Activated CD8-positive, alpha-beta memory T cell treated with anti-CD3 and anti-CD28 coated beads for 48 hours (primary cell): Measurements from ENCODE around the gene S100A12.
"Not testable (repeated sequence)": the region's sequence is repeated elsewhere in the genome, so short reads cannot be mapped to it uniquely, and the experiment has no call there.

Source experiments
- DNase-seq, 3 experiments: peaks; one replicate each; pipeline ENCODE4 v3.0.0-alpha.2; 2020; ENCODE audit warnings: low read depth in 2 of 3, low spot score in 2 of 3

The S100A12 gene

DNA sequence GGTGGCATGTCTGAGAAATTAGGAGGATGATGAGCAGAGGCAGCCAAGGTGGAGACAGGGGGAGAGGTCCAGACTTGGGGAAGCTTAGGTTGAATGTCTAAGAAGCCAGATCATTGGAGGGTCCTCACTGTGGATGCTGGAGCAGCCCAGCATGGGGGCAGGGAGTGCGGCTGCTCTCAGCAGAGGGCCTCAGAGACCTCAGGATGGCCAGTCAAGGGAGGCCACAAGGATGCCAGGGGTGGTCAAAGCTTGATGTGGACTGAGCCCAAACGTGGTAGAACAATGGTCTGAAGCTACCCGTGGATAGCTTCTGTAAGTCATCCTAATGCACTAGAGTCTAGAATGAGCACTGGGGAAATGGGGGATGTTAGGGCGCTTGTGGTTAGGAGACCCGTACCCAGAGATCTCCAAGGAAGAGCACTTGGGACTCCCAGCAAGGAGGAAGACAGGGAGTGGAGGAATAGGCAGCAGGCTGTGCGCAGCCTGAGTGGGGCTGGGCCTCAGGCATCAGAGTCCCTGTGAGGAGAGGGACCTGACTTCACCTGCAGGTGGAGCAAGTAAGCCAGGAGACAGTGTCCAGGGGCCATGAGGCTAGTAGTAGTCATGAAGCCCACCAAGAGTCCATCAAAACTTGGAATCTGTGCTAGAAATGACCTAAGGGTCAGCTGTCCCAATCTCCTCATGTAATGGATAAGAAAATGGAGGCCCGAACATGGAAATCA, 22.0 kb downstream of the S100A12 start:
- DNase-seq, result no peak

DNA sequence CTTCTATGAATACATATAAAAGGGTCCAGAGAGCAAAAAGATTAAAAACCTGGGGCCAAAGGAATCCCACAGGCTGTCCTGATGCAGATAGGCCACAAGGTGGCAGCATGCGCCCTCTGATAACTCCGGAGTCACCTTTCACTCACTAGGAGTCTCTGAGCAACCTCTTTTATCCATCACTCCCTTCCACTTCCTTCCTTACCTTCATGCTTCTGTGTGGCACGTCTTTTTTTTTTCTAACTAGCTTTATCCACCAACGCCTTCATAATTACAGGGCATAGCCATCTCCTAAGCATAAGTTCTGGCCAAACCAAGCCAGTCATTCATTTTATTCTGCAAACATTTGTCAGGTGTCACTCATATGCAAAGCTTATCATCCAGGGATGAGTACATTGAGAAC, 22.9 kb downstream of the S100A12 start:
- DNase-seq, result peak in 2 of 3 experiments; percentile 17 to 32

DNA sequence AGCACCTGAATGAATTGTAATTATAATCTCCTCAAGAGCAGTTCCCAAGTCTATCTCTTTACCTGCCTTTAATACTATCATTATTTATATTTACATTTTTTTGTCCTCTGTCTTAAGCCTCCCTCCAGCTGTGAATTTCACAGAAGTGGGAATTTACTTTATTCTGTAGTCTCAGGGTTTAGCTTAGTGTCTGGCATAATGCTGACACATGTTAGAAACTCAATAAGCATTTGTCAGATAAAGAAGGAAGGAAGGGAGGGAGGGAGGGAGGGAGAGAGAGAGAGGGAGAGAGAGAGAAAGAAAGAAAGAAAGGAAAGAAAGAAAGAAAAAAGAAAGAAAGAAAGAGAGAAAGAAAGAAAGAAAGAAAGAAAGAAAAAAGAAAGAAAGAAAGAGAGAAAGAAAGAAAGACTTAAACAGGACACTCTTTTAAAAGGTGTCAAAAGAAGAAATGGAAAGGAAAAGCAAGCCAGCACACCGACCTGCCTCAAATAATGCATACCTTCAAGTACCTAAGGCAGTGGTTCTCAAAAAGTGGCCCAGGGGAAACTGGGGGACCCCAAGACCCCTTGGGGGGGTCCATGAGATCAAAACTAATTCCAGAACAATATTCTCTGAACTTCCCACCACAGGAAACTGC, 25.0 kb downstream of the S100A12 start:
- DNase-seq, result no peak

DNA sequence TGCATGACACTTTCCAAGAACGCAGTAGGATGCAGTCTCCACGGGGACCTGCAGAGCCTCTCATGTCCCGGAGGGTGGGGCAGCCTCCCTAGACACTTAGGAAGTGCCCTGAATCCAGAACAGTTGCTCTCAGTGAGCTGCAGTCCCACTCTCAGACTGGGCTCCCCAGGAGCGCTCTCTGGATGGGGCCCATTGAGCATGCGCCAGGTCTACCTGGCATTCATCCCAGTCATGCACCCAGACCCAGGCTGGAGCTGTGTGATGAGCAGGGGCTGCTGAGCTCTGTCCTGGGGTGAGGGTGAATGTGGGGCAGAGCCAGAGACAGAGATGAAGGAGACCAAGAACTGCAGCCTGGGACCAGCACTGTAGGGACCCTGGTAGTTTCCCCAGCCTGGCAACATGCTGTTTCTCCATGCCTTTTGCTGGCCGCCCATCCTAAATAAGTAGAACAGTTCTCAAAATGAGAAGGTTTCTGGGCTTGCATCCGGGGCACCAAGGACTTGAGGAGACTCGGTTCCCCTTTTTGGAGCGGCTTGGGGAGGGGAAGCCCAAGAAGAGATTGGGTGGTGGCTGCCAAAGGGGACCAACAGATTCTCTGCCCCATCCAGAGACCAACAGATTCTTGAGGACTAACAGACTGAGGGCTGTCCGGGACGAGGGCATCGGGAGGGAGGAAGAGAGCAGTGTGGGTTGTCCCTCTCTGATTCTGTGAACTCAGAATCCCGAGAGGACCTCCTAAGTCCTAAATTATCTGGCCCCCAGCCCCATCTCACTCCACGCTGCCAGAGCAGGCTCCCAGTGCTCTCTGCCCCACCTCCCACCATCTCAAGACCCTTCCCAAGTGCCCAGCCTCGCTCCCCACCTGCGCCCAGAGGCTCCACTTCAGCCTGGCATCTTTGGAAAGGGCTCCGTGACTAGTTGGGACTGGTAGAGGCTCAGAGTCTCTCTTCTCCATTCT, 25.8 kb downstream of the S100A12 start:
- no peak for DNase-seq

DNA sequence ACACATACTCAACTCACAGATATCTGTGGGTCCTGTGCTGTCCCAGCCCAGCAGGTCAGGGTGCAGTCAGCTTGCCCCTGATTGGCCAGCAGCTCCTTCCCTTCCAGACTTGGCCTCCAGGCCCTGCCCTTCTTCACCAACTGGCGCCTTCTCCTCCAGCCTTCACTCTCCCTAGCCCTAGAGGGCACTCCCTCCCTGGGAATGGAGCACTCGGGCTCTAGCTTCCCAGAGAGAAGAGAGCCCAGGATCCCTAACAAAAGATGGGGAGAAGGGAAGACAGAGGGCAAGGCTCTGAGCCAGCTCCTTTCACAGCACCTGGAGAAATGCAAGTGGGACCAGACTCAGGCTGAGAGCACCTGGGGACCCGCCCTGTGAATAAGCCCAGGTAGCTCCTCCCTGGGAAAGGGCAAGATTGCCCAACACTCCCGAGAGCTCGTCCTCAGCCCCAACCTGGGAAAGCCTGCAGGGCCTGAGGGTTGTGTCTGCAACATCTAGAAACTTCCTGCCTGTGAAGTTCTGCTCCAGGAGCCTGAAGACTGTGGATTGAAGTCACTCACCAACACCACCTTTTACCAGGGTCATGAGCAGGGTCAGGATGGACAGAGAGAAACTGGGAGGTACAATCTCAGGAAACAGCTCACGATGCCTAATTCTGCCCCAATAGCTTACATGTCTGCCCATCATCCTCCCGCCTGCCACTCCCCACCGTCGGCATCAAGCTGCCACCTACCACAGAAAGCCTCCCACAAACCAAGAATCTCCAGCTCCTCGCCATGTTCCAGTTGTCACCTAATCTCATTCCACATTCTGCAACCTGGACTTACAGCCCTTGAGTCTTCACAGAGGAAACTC, 26.7 kb downstream of the S100A12 start, which contains the start of gene PGLYRP4:
Gene PGLYRP4 (minus strand): TSS at position 331 of the 852 bp plus-strand sequence. CDS start 909 bp downstream, outside the sequence.
- no peak for DNase-seq

DNA sequence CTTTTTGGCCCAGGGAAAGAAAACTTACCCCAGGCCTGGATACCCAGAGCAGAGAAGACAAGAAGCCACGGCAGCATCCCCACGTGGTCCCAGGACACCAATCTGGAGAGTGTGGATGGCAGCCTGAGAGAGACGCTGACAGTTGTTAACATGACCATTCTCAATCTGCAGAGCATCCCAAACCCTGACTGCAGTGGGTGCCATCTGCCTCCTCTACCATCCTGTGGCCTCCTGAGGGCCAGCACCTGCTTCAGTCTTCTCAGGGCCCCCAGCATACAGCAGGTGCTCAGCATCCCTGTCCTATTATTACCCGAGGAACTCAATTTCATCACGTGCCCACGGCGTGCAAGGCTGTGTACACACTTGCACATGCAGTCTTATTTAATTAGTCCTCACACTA, 27.6 kb downstream of the S100A12 start:
- DNase-seq, result no peak

DNA sequence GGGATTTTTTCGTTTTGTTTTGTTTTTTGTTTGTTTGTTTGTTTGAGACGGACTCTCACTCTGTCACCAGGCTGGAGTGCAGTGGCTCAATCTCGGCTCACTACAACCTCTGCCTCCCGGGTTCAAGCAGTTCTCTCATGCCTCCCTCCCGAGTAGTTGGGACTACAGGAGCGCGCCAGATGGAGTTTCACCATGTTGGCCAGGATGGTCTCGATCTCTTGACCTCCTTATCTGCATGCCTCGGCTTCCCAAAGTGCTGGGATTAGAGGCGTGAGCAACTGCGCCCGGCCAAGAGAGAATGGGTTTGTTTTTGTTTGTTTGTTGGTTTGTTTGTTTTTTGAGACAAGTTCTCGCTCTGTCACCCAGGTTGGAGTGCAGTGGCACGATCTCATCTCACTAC, 28.4 kb downstream of the S100A12 start:
- DNase-seq, result not testable (repeated sequence)

DNA sequence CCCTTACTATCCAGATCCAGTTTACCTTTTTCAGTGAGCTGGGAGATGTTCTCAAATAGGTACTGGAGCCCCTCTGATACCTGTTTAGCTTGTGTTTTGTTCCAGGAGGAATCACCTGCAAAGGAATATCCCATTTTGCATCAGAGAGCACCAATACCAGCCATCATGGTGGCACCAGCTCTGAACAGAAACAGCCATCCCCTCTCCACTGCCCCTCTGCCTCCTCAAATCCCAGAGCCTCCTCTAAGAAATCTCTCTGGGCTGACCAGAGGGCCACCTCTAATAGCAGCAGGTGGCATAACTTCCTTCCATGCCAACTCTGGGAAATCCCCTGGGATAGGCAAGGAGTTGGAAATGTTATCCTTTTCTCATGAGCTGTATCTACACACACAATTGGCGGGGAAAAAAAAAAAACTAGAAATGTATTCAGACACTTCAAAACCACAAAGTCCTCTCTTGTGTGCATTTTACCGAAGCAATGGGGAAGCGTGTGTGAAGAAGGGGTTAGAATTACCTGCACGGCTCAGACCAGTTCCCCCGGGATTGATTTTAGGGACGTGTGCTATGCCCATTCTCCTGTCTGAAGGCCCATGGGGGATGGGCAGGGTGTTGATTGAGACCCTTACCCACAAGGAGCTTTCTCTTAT, 29.2 kb downstream of the S100A12 start:
- no peak for DNase-seq

DNA sequence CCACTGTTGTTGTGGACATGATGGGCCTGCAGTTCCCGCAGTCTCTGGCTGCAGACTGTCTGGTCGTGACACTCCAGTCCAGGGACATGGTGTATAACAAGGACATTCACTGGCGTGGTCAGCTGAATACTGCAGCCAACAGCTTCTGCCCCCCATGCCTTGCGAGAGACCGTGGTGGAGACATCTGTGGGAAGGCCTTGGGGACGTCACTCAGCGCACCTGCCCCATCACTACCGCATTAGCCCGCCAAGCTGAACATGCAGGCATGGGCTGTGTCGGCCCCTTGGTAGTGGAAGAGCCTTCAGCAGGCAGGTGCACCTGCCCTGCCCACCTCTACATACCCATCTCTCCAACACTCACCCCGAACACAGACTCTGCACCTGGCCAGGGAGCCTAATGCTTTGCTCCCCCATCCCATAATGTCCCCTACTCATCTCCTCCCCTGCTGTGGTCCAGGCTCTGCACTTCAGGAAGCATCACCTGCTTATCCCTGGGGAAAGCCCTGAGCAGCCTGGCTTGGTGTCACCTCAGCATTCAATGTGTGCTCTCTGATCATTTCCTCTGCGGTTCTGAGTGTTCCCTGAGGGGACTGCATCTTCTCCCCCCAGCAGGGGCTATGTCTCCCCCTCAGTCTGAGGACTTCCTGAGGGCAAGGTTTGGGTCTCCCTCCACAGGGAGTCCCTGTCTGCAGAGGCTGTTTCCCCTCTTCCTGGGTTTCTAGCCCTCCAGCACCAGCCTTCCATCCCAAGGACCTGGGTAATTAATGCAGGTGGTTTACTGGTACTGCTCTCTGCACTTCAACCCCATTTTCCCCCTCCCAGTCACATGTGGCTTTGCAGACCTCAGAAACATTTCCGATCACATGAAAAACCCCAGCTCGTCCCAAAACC, 30.0 kb downstream of the S100A12 start:
- no peak for DNase-seq

DNA sequence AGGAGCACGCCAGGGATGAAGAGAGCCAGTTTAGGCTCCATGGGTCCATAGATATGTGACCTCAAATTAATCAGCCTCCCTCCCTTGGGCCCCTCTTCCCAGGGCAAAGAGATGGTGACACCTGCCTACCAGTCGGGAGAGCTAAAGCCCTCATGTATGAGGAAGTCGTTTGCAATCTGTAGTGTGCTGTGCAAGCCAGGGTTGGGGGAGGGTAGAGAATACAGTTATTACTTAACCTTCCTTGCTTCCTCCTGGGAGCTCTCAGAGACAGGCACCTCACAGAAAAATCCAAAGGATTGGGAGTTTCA, 30.7 kb downstream of the S100A12 start:
- no peak for DNase-seq

DNA sequence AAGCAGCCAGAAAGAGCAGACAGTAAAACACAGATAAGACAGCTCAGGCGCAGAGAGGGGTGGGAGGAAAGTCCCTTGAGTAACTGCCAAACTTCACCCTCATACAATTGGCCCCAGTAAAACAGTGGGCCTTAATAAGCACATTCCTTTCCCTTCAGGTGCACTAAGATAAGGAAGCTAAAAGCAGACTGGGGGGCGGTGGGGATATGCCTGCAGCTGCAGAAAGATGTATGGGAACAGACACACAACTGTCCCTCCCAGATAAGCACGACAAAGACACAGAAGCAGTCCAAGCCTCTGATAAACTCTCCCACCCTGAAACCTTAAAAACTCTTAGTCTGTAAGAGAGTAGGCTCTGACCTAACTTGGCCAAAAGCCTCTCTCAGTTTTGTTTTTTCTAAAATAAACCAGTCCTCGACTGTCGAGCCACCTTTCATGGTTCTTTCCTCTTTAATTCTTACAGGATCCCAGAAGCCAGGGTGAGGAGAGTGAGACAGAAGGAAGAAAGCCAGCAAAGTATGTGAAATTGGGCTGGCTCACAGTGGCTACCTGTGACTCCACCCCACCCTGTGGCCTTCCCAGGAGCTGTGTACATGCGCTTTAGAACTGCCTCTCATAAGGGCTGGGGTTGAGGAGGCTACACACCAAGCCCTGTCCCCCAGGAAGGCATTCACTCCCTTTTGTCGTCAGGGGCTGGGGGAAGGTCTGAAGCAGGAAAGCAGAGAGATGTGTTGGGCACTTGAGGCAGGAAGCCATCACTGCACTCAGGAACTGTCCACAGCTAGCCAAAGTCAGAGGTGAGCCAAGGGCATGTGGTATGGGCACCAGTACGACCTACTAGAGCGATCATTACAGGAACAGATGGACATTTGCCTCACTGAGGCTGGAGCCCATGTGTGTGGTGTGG, 31.4 kb downstream of the S100A12 start:
- DNase-seq, result no peak

DNA sequence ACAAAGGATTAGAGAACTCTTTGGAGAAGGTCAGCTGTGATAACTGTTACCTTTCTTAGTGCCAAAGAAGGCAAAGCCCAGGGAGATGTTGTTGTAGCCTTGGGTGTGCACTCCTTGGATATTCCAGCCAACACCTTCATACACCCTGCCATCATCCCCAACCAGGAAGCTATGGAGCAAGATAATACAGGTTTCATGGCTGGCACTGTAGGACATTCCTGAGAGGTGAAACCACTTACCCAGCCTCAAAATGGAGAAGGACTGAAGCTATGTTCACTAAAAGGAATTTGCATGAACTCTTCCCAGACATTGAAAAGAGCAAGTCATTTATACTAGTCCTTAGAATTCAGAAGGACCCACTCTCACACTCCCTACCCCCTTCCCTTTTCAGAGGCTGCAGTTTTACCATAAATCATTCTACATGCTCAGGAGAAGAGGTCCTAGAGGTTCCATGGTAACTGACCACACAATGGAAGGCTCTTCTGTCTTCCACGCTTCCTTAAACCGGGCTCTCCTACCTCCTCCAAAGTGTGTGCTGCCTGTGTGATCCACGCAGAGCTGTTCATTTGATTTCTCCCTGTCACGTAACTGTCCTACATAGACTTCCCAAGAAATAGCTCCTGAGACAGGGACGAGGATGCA, 32.3 kb downstream of the S100A12 start:
- no peak for DNase-seq

DNA sequence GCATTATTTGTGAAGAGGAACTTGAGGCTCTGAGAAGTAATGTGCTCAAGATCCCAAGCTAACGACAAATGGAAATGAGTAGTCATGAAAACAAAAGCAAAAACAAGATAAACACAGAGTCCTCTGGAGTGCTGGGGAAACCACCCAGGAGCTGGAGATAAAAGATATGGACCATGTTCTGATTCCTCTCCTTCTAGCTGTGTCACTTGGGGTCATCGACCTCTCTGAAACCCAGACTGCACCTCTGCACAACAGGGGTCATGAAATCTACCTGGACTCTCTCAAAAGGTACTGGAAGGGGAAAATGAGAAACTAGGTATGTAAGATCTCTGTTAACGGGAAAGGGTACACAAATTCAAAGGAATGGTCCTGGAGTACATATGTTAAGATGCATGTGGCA, 33.2 kb downstream of the S100A12 start:
- no peak for DNase-seq

DNA sequence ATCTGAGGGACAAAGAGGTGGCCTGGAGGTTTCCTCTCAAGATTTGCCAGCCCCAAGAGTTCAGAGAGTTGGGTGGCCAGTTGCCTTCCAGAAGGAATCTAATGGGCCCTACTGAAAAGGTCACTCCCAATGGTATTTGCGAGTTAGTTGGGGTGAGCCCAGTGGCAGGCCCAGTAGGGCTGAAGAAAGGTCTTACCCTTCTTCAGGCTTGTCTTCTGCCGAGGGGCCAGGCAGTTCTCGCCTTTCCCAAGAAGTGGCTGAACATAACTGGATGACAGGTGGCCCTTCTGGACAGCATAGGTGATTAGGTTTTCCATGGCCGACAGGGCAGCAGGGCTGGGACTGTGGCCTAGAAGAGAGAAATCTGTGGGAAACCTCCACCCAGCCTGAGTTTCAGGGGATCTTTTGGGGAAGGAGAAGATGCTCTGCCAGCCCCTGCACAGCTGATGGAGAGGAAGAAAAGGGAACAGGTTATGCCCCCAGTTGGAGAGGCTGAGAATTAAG, 33.9 kb downstream of the S100A12 start:
- no peak for DNase-seq

DNA sequence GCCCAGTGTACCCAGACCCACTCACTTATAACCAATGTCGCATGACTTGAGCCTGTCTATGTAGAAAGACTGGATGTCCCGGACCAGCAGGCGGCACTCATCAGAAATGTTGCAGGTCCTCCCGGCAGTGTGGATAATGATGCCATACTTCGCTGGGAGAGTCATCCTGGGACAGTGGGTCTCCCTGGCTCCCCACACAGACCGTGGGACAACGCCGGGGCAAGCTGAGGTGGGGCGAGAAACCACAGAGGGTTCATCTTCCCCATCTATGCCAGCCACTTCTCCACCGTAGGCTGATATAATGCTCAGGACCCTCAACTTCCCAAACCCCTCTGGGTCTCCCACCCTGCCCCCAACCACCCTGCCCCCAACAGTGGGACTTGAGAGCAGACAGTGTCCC, 35.1 kb downstream of the S100A12 start:
- no peak for DNase-seq

DNA sequence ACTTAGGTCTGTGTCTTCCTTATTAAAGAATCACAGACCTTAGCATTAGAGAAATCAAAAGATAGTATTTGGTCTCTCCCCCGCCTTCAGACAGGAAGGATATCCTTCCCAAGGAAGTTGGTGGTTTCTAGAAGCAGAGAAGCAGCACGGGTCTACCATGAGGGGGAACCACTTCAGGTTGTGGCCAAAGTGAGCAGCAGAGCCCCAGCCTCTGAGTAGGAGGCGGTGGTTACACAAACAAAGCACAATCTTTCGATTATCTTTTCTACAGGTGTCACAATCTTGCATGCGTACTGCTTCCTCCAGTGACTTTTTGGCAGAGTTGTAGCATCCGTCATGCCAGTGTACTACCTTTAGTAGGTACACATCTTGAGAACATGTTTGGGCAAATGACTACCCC, 35.6 kb downstream of the S100A12 start:
- DNase-seq, result no peak

DNA sequence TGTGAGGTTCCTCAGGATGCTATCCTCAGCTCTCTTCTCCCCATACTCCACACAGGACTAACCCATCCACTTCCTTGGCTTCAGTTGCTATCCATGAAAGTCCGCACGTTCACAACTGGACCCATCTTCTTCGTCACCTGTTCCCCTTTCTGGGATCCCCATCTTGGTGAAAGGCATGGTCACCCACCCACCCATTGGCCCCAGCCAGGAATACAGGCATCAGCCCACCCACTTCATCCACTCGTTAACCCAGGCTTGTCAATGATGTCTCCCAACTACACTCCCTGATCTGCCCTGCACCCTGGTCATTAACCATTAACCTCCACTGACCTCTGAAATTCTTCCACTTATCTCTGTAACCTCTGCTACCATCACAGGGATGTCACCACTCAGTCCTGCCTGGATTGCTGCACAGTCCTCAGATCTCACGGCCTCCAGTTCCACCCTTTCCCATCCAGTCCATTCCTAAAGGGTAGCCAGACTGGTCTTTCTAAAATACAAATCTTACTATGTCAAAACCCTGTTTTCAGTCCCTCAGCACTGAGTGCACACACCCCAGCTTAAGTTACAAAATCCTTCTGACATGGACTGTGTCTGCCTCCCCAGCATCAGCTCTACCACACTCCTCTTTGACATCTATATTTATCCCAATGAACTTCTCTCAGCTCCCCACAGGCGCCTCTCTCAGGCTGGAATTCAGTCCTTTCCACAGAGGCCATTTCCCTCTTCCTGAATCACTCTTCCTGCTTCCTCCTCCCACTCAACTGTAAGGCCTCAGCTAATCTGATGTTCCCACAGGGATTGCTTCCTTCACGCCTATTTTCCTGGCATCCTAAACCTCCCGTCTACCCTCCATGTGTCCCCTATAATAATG, 37.2 kb downstream of the S100A12 start:
- DNase-seq, result no peak
